H9 (cell line): ENCODE data around the gene GLIPR2. TPM values are rescaled to one million over a fixed set of nuclear protein-coding genes. Genes with fewer than 3 reads are reported as not detected.
"Not testable (repeated sequence)": the region's sequence is repeated elsewhere in the genome, so short reads cannot be mapped to it uniquely, and the experiment has no call there.

Experiments
- DNase-seq: peaks from one replicate; pipeline ENCODE4 v3.0.0-alpha.2; 2017
- H2AFZ ChIP-seq: one replicate; pipeline ENCODE4 v1.6.1; 2013; ENCODE audit warnings: mild to moderate bottlenecking, low read length, control low read depth, moderate library complexity
- H2AK5ac ChIP-seq: 2 replicates; pipeline ENCODE4 v1.6.1; 2013; ENCODE audit warnings: low read length, control low read depth, mixed read lengths; ENCODE audit not compliant: insufficient read length
- H2BK120ac ChIP-seq: one replicate; pipeline ENCODE4 v1.6.1; 2013; ENCODE audit warnings: low read depth, mild to moderate bottlenecking, low read length, control low read depth, inconsistent platforms; ENCODE audit not compliant: poor library complexity, severe bottlenecking
- H2BK12ac ChIP-seq: 2 replicates; pipeline ENCODE4 v1.6.1; 2013; ENCODE audit warnings: low read length, control low read depth, mixed read lengths, low read depth; ENCODE audit not compliant: insufficient read length
- H2BK15ac ChIP-seq: 2 replicates; pipeline ENCODE4 v1.6.1; 2013; ENCODE audit warnings: low read depth, low read length, control low read depth
- H2BK20ac ChIP-seq: one replicate; pipeline ENCODE4 v1.6.1; 2013; ENCODE audit warnings: low read depth, mild to moderate bottlenecking, low read length, control low read depth, inconsistent platforms; ENCODE audit not compliant: poor library complexity, severe bottlenecking
- H2BK5ac ChIP-seq: 2 replicates; pipeline ENCODE4 v1.6.1; 2013; ENCODE audit warnings: low read length, control low read depth, mixed read lengths; ENCODE audit not compliant: insufficient read length
- H3K14ac ChIP-seq: 2 replicates; pipeline ENCODE4 v1.6.1; 2013; ENCODE audit warnings: low read length, control low read depth; ENCODE audit not compliant: insufficient read depth
- H3K18ac ChIP-seq: 2 replicates; pipeline ENCODE4 v1.6.1; 2013; ENCODE audit warnings: low read depth, mild to moderate bottlenecking, mixed read lengths, low read length, control low read depth; ENCODE audit not compliant: insufficient read length
- H3K23ac ChIP-seq: 2 replicates; pipeline ENCODE4 v1.6.1; 2013; ENCODE audit warnings: low read length, control low read depth, mixed read lengths, low read depth; ENCODE audit not compliant: insufficient read length
- H3K23me2 ChIP-seq: 2 replicates; pipeline ENCODE4 v1.6.1; 2013; ENCODE audit warnings: low read depth, mild to moderate bottlenecking, mixed read lengths, low read length, control low read depth; ENCODE audit not compliant: insufficient read length, poor library complexity, severe bottlenecking
- H3K27ac ChIP-seq: 2 replicates; pipeline ENCODE4 v1.5.1; 2013; ENCODE audit warnings: low read length, control low read depth, mixed read lengths, low read depth; ENCODE audit not compliant: insufficient read length
- H3K27me3 ChIP-seq: 2 replicates; pipeline ENCODE4 v1.6.1; 2013; ENCODE audit warnings: low read length, control low read depth, inconsistent platforms; ENCODE audit not compliant: insufficient read depth
- H3K4ac ChIP-seq: 2 replicates; pipeline ENCODE4 v1.6.1; 2013; ENCODE audit warnings: low read depth, mild to moderate bottlenecking, control low read depth, inconsistent platforms, low read length, moderate library complexity
- H3K4me1 ChIP-seq: 2 replicates; pipeline ENCODE4 v1.6.1; 2013; ENCODE audit warnings: low read length, control low read depth, inconsistent platforms; ENCODE audit not compliant: insufficient read depth
- H3K4me2 ChIP-seq: 2 replicates; pipeline ENCODE4 v1.6.1; 2013; ENCODE audit warnings: low read length, control low read depth, mixed read lengths; ENCODE audit not compliant: insufficient read length, insufficient read depth
- H3K56ac ChIP-seq: 2 replicates; pipeline ENCODE4 v1.6.1; 2013; ENCODE audit warnings: low read depth, mild to moderate bottlenecking, mixed read lengths, low read length, control low read depth; ENCODE audit not compliant: insufficient read length
- H3K79me1 ChIP-seq: 2 replicates; pipeline ENCODE4 v1.6.1; 2013; ENCODE audit warnings: low read depth, mild to moderate bottlenecking, moderate library complexity, low read length, control low read depth, inconsistent platforms; ENCODE audit not compliant: insufficient read depth, poor library complexity, severe bottlenecking
- H3K79me2 ChIP-seq: 2 replicates; pipeline ENCODE4 v1.6.1; 2013; ENCODE audit warnings: low read length, control low read depth, inconsistent platforms; ENCODE audit not compliant: insufficient read depth
- H3K9ac ChIP-seq: 2 replicates; pipeline ENCODE4 v1.6.1; 2013; ENCODE audit warnings: low read length, control low read depth, mixed read lengths; ENCODE audit not compliant: insufficient read length; ENCODE audit errors: extremely low read depth
- H3K9me3 ChIP-seq: one replicate; pipeline ENCODE4 v1.6.1; 2013; ENCODE audit warnings: low read depth, low read length, inconsistent platforms; ENCODE audit not compliant: control insufficient read depth
- H3T11ph ChIP-seq: one replicate; pipeline ENCODE4 v1.6.1; 2013; ENCODE audit warnings: mild to moderate bottlenecking, low read length, control low read depth, inconsistent platforms
- H4K20me1 ChIP-seq: one replicate; pipeline ENCODE4 v1.6.1; 2013; ENCODE audit not compliant: control insufficient read depth, insufficient read length, insufficient read depth
- H4K5ac ChIP-seq: 2 replicates; pipeline ENCODE4 v1.6.1; 2013; ENCODE audit warnings: low read depth, mild to moderate bottlenecking, mixed read lengths, low read length, control low read depth; ENCODE audit not compliant: insufficient read length
- H4K8ac ChIP-seq: replicated peaks from 2 replicates; pipeline ENCODE4 v1.6.1; 2013; ENCODE audit warnings: low read length, control low read depth, mixed read lengths, low read depth; ENCODE audit not compliant: insufficient read length
- H4K91ac ChIP-seq: 2 replicates; pipeline ENCODE4 v1.6.1; 2013; ENCODE audit warnings: low read depth, mild to moderate bottlenecking, moderate library complexity, mixed read lengths, low read length, control low read depth; ENCODE audit not compliant: insufficient read length
- H3K27ac Mint-ChIP-seq, 3 experiments: 2 replicates in 2 of 3; 3 replicates in 1 of 3; pipeline ENCODE4 v1.8.0; 2020 to 2021; ENCODE audit warnings: mixed read lengths in 3 of 3, mild to moderate bottlenecking in 1 of 3, moderate library complexity in 1 of 3
- H3K27me3 Mint-ChIP-seq: 2 replicates; pipeline ENCODE4 v1.8.0; 2021; ENCODE audit warnings: low read depth, mild to moderate bottlenecking, moderate library complexity, mixed read lengths
- H3K36me3 Mint-ChIP-seq, 3 experiments: 2 replicates in 2 of 3; 3 replicates in 1 of 3; pipeline ENCODE4 v1.8.0; 2020 to 2021; ENCODE audit warnings: low read depth in 3 of 3, mixed read lengths in 3 of 3; ENCODE audit not compliant: insufficient read depth in 1 of 3
- H3K4me1 Mint-ChIP-seq, 2 experiments: 2 replicates each; pipeline ENCODE4 v1.8.0; 2020; ENCODE audit warnings: mixed read lengths in 2 of 2
- H3K4me3 Mint-ChIP-seq, 2 experiments: 2 replicates in 1 of 2; 3 replicates in 1 of 2; pipeline ENCODE4 v1.8.0; 2020 to 2021; ENCODE audit warnings: mild to moderate bottlenecking in 2 of 2, mixed read lengths in 2 of 2, moderate library complexity in 1 of 2
- H3K9me3 Mint-ChIP-seq, 2 experiments: 2 replicates in 1 of 2; 3 replicates in 1 of 2; pipeline ENCODE4 v1.8.0; 2020; ENCODE audit warnings: mild to moderate bottlenecking in 2 of 2, mixed read lengths in 2 of 2, moderate library complexity in 1 of 2
- WGBS: extraction: QIAGEN DNeasy Blood & Tissue Kit; methylation state at CpG from one replicate; pipeline ENCODE4 v1.1.7; 2013; ENCODE audit warnings: missing lambda C conversion rate, low lambda C conversion rate, mixed read lengths; ENCODE audit not compliant: insufficient read length; ENCODE audit errors: extremely low coverage; 5-methylcytosine and 5-hydroxymethylcytosine counted together
- total RNA-seq: library from RNA; stranded (reverse); gene quantifications from 2 replicates; pipeline ENCODE4 v1.2.1, GENCODE V29; 2021
- TF ChIP-seq, protein P1 (sequence below): fragments of 200-600 bp; sonication (generic); conservative IDR thresholded peaks from 3 replicates; pipeline ENCODE4 v1.8.0; 2021; ENCODE audit warnings: antibody characterized with exemption, mild to moderate bottlenecking

Gene GLIPR2
- total RNA-seq, 1 experiment from 2014 or later, result 10.0 TPM

DNA sequence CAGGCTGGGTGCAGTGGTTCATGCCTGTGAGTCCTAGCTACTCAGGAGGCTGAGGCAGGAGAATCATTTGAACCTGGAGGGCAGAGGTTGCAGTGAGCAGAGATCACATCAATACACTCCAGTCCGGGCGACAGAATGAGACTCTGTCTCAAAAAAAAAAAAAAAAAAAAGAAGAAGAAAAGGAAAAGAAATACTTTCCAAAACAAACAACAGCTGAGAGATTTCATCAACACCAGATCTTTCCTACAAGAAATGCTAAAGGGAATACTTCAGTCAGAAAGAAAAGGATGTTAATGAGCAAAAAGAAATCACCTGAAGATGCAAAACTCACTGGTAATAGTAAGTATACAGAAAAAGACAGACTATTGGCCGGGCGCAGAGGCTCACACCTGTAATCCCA, 41.0 kb downstream of the GLIPR2 start:
- WGBS, result no CpG with 5 or more reads among the region's 4 CpGs
- H3K36me3 Mint-ChIP-seq, result peaks cover 0 to 9% (median 1%) of the 10 kb centered on the region in 3 experiments; a peak in 4 of 7 replicates
- peaks cover 11% of the 10 kb centered on the region for H3K27me3 Mint-ChIP-seq
- Histone ChIP-seq H3K9ac (no peak overlapping the region), H3K4me2 (no peak overlapping the region), H4K91ac (no peak overlapping the region), H2AK5ac (no peak overlapping the region), H3K79me1 (no peaks in the 10 kb centered on the region), H2BK12ac (no peak overlapping the region), H3K23me2 (no peaks in the 10 kb centered on the region), H4K5ac (no peak overlapping the region), H3T11ph (no peak overlapping the region), H3K27ac (no peak overlapping the region), H3K27me3 (no peaks in the 10 kb centered on the region), H3K9me3 (no peaks in the 10 kb centered on the region), H2BK5ac (no peak overlapping the region), H3K4me1 (no peaks in the 10 kb centered on the region), H3K14ac (no peak overlapping the region), H3K23ac (no peak overlapping the region), H3K79me2 (no peaks in the 10 kb centered on the region), H3K56ac (no peak overlapping the region), H4K20me1 (no peaks in the 10 kb centered on the region), H2BK15ac (no peak overlapping the region), H2AFZ (no peak overlapping the region), H2BK20ac (no peak overlapping the region), H3K18ac (no peak overlapping the region), H2BK120ac (no peak overlapping the region), H3K4ac (no peak overlapping the region), H4K8ac (no peak overlapping the region)
- H3K4me3 Mint-ChIP-seq, result no peak overlapping the region
- TF ChIP-seq, protein P1, sequence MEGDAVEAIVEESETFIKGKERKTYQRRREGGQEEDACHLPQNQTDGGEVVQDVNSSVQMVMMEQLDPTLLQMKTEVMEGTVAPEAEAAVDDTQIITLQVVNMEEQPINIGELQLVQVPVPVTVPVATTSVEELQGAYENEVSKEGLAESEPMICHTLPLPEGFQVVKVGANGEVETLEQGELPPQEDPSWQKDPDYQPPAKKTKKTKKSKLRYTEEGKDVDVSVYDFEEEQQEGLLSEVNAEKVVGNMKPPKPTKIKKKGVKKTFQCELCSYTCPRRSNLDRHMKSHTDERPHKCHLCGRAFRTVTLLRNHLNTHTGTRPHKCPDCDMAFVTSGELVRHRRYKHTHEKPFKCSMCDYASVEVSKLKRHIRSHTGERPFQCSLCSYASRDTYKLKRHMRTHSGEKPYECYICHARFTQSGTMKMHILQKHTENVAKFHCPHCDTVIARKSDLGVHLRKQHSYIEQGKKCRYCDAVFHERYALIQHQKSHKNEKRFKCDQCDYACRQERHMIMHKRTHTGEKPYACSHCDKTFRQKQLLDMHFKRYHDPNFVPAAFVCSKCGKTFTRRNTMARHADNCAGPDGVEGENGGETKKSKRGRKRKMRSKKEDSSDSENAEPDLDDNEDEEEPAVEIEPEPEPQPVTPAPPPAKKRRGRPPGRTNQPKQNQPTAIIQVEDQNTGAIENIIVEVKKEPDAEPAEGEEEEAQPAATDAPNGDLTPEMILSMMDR, result no peak
- H3K9me3 Mint-ChIP-seq, result peaks cover 22 to 31% of the 10 kb centered on the region in 2 experiments
- no peak overlapping the region for H3K27ac Mint-ChIP-seq
- no peak for DNase-seq
- peaks cover 4 to 5% of the 10 kb centered on the region in 2 experiments; a peak in 3 of 4 replicates for H3K4me1 Mint-ChIP-seq

DNA sequence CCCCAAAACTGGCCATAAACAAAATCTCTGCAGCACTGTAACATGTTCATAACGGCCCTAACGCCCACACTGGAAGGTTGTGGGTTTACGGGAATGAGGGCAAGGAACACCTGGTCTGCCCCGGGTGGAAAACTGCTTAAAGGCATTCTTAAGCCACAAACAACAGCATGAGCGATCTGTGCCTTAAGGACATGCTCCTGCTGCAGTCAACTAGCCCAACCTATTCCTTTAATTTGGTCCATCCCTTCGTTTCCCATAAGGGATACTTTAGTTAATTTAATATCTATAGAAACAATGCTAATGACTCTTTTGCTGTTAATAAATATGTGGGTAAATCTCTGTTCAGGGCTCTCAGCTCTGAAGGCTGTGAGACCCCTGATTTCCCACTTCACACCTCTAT, 43.7 kb downstream of the GLIPR2 start:
- not testable (repeated sequence) for H2AK5ac ChIP-seq, H4K8ac ChIP-seq, H3K27me3 ChIP-seq, H2BK120ac ChIP-seq, H4K20me1 ChIP-seq, H3K56ac ChIP-seq, H3K36me3 Mint-ChIP-seq, H2BK20ac ChIP-seq, H3K18ac ChIP-seq, H2BK5ac ChIP-seq, H3K27ac ChIP-seq, DNase-seq, H2BK15ac ChIP-seq, H2AFZ ChIP-seq, H3K23ac ChIP-seq, H3K4me3 Mint-ChIP-seq, H4K91ac ChIP-seq, H3K14ac ChIP-seq, H2BK12ac ChIP-seq, H3K9ac ChIP-seq, H3K4me2 ChIP-seq, H3K4ac ChIP-seq, H3K9me3 ChIP-seq, H3K4me1 ChIP-seq, H4K5ac ChIP-seq, H3K79me2 ChIP-seq, H3K4me1 Mint-ChIP-seq, H3K79me1 ChIP-seq, H3K23me2 ChIP-seq, H3K27ac Mint-ChIP-seq, H3T11ph ChIP-seq
- WGBS, result no CpG with 5 or more reads among the region's 6 CpGs
- Mint-ChIP-seq H3K27me3 (peaks cover 11% of the 10 kb centered on the region), H3K9me3 (peaks cover 25 to 31% of the 10 kb centered on the region in 2 experiments)
